Measurements from ENCODE around the gene DUSP9. TPM values are rescaled to one million over a fixed set of nuclear protein-coding genes. Genes with fewer than 3 reads are reported as not detected.

DUSP9 gene
- total RNA-seq, 1 donor from 2014 or later: not detected

- DNase-seq (ENCODE audit: low spot score in 2 of 2): peak in 1 of 2 donors; percentile 52
- Histone ChIP-seq H3K9me3 (no peaks in the 10 kb centered on the region), H3K4me1 (peaks cover 0 to 4% of the 10 kb centered on the region in 2 donors), H3K4me3 (no peak overlapping the region), H3K27ac (no peak overlapping the region), H3K27me3 (peaks cover 14% of the 10 kb centered on the region), H3K36me3 (no peaks in the 10 kb centered on the region)
- TF ChIP-seq CTCF (IDR thresholded peaks at IDR 0.05): peak in 1 of 3 experiments; percentile 8
- intact Hi-C loops (cut with DNase I): no loop called here
These were observed 2.3 kb downstream of the DUSP9 start for GRCh38 chrX:153649178-153649914.

GRCh38 chrX:153649915-153650782 lies 3.1 kb downstream of the DUSP9 start:
- Histone ChIP-seq H3K36me3 (no peaks in the 10 kb centered on the region), H3K9me3 (no peaks in the 10 kb centered on the region), H3K4me1 (peaks cover 0 to 4% of the 10 kb centered on the region in 2 donors), H3K27ac (no peak overlapping the region), H3K4me3 (no peak overlapping the region), H3K27me3 (peaks cover 14% of the 10 kb centered on the region)
- peak in 1 of 2 donors; percentile 52 for DNase-seq (ENCODE audit: low spot score in 2 of 2)
- intact Hi-C loops (cut with DNase I): no loop called here
- no peak for TF ChIP-seq CTCF (IDR thresholded peaks at IDR 0.05)

- Histone ChIP-seq H3K4me3 (no peak overlapping the region), H3K4me1 (peaks cover 0 to 4% of the 10 kb centered on the region in 2 donors), H3K9me3 (no peaks in the 10 kb centered on the region), H3K27me3 (peaks cover 14% of the 10 kb centered on the region), H3K36me3 (no peaks in the 10 kb centered on the region), H3K27ac (no peak overlapping the region)
- intact Hi-C loops (cut with DNase I): no loop called here
- DNase-seq (ENCODE audit: low spot score in 2 of 2): peak in 1 of 2 donors; percentile 30
- no peak for TF ChIP-seq CTCF (IDR thresholded peaks at IDR 0.05)
These were observed 4.0 kb downstream of the DUSP9 start for GRCh38 chrX:153650959-153651358.

- intact Hi-C loops (cut with DNase I): no loop called here
- H3K27ac ChIP-seq: no peak overlapping the region
- peak in 1 of 3 experiments; percentile 9 for TF ChIP-seq CTCF (IDR thresholded peaks at IDR 0.05)
- peak in 1 of 2 donors; percentile 31 for DNase-seq (ENCODE audit: low spot score in 2 of 2)
- peaks cover 0 to 4% of the 10 kb centered on the region in 2 donors for H3K4me1 ChIP-seq
- no peaks in the 10 kb centered on the region for H3K36me3 ChIP-seq
- no peaks in the 10 kb centered on the region for H3K9me3 ChIP-seq
- peaks cover 12% of the 10 kb centered on the region for H3K27me3 ChIP-seq
- no peak overlapping the region for H3K4me3 ChIP-seq
These were observed 4.6 kb downstream of the DUSP9 start for GRCh38 chrX:153651540-153652079.

GRCh38 chrX:153653556-153653955 lies 6.6 kb downstream of the DUSP9 start:
- H3K27ac ChIP-seq: no peak overlapping the region
- intact Hi-C loops (cut with DNase I): no loop called here
- DNase-seq (ENCODE audit: low spot score in 2 of 2): no peak
- H3K4me1 ChIP-seq: no peaks in the 10 kb centered on the region
- no peaks in the 10 kb centered on the region for H3K36me3 ChIP-seq
- no peaks in the 10 kb centered on the region for H3K9me3 ChIP-seq
- no peaks in the 10 kb centered on the region for H3K27me3 ChIP-seq
- no peak for TF ChIP-seq CTCF (IDR thresholded peaks at IDR 0.05)
- no peak overlapping the region for H3K4me3 ChIP-seq

Measured in ascending aorta (tissue), 2 donors.